KOPT-K1 (cell line): Measurements from ENCODE around the gene EVC2.
"Not testable (repeated sequence)": the region's sequence is repeated elsewhere in the genome, so short reads cannot be mapped to it uniquely, and the experiment has no call there.

Experiments used
- H3K27ac ChIP-seq: fragments of 200-600 bp; sonication (generic); 2 replicates; pipeline ENCODE4 v1.5.1; 2016; ENCODE audit warnings: antibody characterized with exemption, mild to moderate bottlenecking, low read depth, low read length; ENCODE audit not compliant: poor library complexity, severe bottlenecking
- H3K36me3 ChIP-seq: fragments of 200-600 bp; sonication (generic); 2 replicates; pipeline ENCODE4 v1.5.1; 2017; ENCODE audit warnings: antibody characterized with exemption, mild to moderate bottlenecking, low read length, moderate library complexity; ENCODE audit not compliant: insufficient read depth
- H3K9me3 ChIP-seq: fragments of 200-600 bp; sonication (generic); 2 replicates; pipeline ENCODE4 v1.5.1; 2017; ENCODE audit warnings: antibody characterized with exemption, low read length, mild to moderate bottlenecking; ENCODE audit not compliant: insufficient read depth, poor library complexity, severe bottlenecking

EVC2 gene

DNA sequence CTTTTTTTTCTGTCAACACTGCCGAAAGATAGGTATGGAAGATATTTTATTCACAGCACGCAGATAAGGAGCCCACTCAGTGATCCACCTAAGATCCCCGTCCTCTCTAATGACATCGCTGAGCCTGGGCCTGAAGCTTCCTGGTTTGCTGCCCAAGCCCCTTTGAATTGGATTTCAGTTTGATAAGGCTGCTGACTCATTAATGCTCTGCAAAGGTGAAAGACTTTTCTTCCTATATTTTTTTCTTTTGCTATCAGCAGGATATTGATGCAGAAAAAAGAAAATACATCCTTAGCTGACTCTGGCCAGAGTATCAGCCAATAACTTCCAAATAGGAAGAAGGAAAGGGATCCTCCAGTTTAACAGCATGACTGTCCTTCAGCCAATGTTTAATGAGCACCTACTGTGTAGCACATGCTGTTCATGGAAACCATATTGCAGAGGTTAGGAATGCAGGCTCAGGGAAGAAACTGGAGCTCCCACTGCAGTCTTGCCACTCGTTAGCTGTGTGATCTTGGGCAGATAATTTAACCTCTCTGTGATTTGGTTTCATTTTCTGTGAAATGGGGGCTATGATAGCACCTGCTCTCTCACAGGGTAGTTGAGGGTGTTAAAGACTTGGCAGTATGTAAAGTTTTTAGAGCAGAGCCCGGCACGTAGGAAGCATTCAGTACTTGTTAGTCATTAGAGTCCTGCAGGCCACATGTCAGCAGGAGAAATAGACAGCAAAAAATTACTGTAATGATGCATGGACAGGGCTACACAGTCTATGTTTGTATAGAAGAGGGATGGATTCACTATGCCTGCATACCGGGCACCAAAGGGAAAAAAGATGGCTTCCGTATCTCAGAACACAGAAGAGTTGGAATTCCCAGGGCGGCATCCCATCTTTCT is 41.9 kb upstream of the EVC2 start:
- Histone ChIP-seq H3K27ac (no peak overlapping the region), H3K9me3 (no peaks in the 10 kb centered on the region), H3K36me3 (no peaks in the 10 kb centered on the region)

DNA sequence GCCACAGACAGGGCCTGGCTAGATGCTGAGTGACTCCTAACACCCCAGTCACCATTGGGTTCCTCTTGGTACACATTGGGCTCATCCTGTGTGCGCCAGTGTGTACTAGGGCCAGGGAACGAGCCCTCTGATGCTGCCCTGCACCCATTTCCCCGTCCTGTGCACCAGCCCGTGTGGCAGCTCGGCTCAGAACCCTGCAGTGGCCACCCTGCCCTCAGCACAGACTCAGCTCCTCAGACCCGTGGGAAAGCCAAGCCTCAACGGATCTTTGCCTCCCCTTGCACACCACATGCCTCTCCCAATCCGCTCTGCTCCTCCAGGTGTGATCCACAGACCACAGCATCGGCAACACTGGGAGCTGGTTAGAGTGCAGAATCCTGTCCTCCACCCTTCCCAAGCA is 41.2 kb upstream of the EVC2 start:
- no peaks in the 10 kb centered on the region for H3K36me3 ChIP-seq
- H3K27ac ChIP-seq: no peak overlapping the region
- no peaks in the 10 kb centered on the region for H3K9me3 ChIP-seq

DNA sequence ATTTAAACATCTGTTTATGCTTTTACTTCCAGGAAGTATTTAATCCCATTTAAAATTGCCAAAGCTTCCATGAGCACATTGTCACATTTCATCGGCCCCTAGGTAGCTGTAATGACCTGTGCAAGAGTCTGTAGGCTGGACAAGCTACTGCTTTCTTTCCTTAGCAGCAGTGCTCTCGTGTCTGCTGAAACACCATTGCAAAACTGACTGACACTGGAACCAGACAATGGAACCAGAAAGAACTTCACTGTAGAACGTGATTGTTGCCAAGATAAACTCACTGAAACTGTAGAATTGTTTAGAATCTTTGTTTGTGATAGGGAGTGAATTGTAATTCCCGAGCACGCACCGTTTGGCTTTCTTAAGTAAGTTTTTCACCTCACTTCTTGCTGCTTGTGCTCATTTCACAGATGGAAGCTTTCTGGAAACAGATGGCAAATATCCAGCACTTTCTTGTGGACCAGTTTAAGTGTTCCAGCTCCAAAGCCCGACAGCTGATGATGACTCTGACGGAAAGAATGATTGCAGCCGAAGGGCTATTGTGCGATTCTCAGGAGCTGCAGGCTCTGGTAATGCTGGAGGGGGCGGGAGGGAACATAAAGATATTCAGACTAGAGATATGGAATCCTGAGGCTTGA is 39.5 kb upstream of the EVC2 start:
- no peaks in the 10 kb centered on the region for H3K9me3 ChIP-seq
- H3K36me3 ChIP-seq: no peaks in the 10 kb centered on the region
- no peak overlapping the region for H3K27ac ChIP-seq

GRCh38 chr4:5746829-5747737 is 38.7 kb upstream of the EVC2 start:
- Histone ChIP-seq H3K36me3 (no peaks in the 10 kb centered on the region), H3K9me3 (no peaks in the 10 kb centered on the region), H3K27ac (no peak overlapping the region)

DNA sequence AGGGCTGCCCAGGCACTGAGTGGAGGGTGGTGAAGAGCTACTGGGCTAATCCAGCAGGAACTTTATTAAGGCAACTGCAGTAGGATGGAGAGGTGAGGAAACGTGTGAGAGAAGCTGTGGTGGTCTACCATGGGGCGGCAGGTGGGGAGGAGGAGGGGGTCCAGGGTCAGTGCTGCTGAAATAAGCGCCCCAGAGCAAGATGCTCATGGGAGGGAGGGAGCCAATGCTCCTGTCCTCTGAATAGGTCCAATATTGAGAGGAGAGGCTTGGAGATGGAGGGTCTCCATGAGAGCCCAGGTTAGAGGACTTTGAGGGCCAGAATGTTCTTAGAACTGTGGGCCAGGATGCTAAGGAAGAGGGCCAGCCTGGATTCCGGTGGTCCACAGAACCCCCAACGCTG is 37.9 kb upstream of the EVC2 start:
- Histone ChIP-seq H3K36me3 (no peaks in the 10 kb centered on the region), H3K27ac (no peak overlapping the region), H3K9me3 (no peaks in the 10 kb centered on the region)

DNA sequence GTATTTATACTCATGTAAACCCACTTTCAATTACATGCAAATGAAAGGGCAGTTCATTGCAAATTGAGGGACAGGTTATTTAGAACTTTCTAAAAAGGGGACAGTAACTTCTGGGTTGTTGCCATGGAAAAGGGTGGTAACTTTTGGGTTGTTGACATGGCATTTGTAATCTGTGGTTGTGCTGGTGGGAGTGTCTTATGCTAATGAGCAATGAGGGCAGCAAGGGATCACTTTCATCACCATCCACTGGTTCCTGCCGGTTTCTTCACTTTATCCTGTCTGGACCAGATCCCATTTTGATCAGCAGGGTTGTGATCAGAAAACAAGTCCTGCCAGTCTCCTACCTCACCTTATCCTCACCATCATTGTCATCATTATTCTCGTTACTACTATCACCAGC is 34.6 kb upstream of the EVC2 start:
- Histone ChIP-seq H3K9me3 (no peaks in the 10 kb centered on the region), H3K36me3 (no peaks in the 10 kb centered on the region), H3K27ac (no peak overlapping the region)

DNA sequence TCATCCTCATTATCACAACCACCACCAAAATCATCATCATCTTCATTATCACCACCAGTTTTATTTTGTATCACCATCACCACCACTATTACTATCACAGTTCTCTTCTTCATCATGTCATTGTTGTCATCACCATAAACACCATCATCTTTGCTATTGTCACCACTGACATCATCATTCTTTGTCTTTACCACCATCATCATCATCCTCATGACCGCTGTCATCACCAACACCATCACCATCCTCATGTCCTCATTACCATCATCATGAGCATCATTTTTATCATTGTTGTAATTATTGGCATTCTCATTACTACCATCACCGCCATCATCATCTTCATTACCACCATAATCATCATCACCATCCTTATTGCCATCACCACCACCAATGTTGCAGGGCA is 34.0 kb upstream of the EVC2 start:
- H3K9me3 ChIP-seq: no peaks in the 10 kb centered on the region
- H3K27ac ChIP-seq: no peak overlapping the region
- no peaks in the 10 kb centered on the region for H3K36me3 ChIP-seq

DNA sequence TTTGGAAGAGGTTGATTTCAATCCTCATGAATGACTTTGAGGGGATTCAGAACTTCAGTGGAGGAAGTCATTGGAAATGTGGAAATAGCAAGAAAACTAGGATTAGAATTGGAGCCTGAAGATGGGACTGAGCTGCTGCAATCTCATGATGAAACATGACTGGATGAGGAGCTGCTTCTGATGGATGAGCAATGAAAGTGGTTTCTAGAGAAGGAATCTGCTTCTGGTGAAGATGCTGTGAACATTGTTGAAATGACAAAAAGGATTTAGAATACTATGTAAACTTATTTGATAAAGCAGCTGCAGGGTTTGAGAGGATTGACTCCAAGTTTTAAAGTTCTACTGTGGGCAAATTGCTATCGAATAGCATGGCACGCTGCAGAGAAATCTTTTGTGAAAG is 29.7 kb upstream of the EVC2 start:
- H3K27ac ChIP-seq: no peak overlapping the region
- no peaks in the 10 kb centered on the region for H3K9me3 ChIP-seq
- no peaks in the 10 kb centered on the region for H3K36me3 ChIP-seq

- no peaks in the 10 kb centered on the region for H3K9me3 ChIP-seq
- H3K36me3 ChIP-seq: no peaks in the 10 kb centered on the region
- H3K27ac ChIP-seq: no peak overlapping the region
Observed at GRCh38 chr4:5735463-5735862, 27.1 kb upstream of the EVC2 start.

- Histone ChIP-seq H3K36me3 (no peaks in the 10 kb centered on the region), H3K9me3 (no peaks in the 10 kb centered on the region), H3K27ac (no peak overlapping the region)
Observed at GRCh38 chr4:5734853-5735252, 26.5 kb upstream of the EVC2 start.

DNA sequence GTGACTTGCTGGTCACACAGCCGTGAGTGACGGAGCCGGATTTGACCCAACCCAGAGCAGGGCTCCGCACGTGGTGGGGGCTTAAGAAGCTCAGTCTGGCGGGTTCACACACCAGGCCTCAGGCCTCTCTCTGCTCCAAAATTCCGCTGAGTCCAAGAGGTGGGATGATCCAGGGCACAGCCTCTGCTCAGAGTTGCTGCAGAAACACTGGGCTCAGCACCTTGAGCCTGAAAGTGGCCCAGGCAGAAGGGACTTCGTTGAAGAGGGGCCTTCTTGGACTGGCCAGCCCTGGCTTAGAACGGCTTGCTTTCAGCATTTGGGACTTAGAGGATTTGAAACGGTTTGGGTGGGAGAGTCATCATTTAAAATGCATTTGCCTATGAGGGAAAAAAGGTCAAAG is 23.8 kb upstream of the EVC2 start:
- H3K9me3 ChIP-seq: no peaks in the 10 kb centered on the region
- no peak overlapping the region for H3K27ac ChIP-seq
- no peaks in the 10 kb centered on the region for H3K36me3 ChIP-seq

- no peaks in the 10 kb centered on the region for H3K9me3 ChIP-seq
Observed at GRCh38 chr4:5730993-5731990, 22.9 kb upstream of the EVC2 start.

GRCh38 chr4:5730436-5730835 is 22.1 kb upstream of the EVC2 start:
- H3K9me3 ChIP-seq: no peaks in the 10 kb centered on the region
- H3K27ac ChIP-seq: no peak overlapping the region
- no peaks in the 10 kb centered on the region for H3K36me3 ChIP-seq

More at GRCh38 chr4:5730993-5731990, 22.9 kb upstream of the EVC2 start:
- Histone ChIP-seq H3K27ac (no peak overlapping the region), H3K36me3 (no peaks in the 10 kb centered on the region)

DNA sequence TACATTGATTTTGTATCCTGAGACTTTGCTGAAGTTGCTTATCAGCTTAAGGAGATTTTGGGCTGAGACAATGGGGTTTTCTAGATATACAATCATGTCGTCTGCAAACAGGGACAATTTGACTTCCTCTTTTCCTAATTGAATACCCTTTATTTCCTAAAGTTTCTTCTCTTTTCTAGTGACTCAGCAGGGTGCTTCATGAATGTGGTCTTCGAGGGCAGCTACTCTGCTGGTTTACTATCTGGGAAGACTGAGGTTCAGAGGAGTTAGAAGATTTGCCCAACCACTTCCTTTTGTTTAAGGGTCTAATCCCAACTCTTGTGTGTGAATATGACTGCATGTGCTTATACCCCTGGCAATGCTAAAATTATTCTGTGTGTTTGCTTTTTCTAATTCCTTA is 20.1 kb upstream of the EVC2 start:
- not testable (repeated sequence) for H3K9me3 ChIP-seq, H3K36me3 ChIP-seq, H3K27ac ChIP-seq
